ENCODE results near the gene TSPAN32. TPM values are rescaled to one million over a fixed set of nuclear protein-coding genes. Genes with fewer than 3 reads are reported as not detected.

The TSPAN32 gene
- total RNA-seq, 8 experiments from 2014 or later, result 0.05 to 1.2 (median 0.53) TPM

GRCh38 chr11:2270322-2271076 is 31.3 kb upstream of the TSPAN32 start, which contains the start of gene ASCL2:
Gene ASCL2, minus strand, starts transcription at chr11:2270588. Its CDS starts 256 bp downstream, at chr11:2270332.
- WGBS, 10 experiments, result 0 to 10% (median 1%) methylated on average over 3 to 33 of the region's 89 CpGs; no CpG with 5 or more reads in 6 of the 10 experiments
- peak in 5 of 8 experiments; percentile 14 to 64 (median 58) for ATAC-seq (replicated peaks in 6 of 8)

GRCh38 chr11:2271077-2271326 is 30.8 kb upstream of the TSPAN32 start:
- Histone ChIP-seq H3K4me1 (replicated peaks in 1 of 2) (no peaks in the 10 kb centered on the region), H3K4me3 (peak overlapping the region in 2 of 5 donors; percentile 15 to 41), H3K27ac (peak overlapping the region in 1 of 2 donors; percentile 64)
- in situ Hi-C loops (cut with MboI; ENCODE audit: low pct_unique_long_range_greater_than_20kb in 2 of 9, low sequenced_read_pairs in 9 of 9, unreplicated experiment in 9 of 9), result no loop called here
- peak in 5 of 8 experiments; percentile 8 to 75 (median 74) for ATAC-seq (replicated peaks in 6 of 8)
- no CpG with 5 or more reads among the region's 28 CpGs for WGBS, 10 experiments

More at GRCh38 chr11:2270322-2271076, 31.3 kb upstream of the TSPAN32 start, which contains the start of gene ASCL2:
- no peaks in the 10 kb centered on the region for H3K4me1 ChIP-seq (replicated peaks in 1 of 2)
- in situ Hi-C loops (cut with MboI; ENCODE audit: low pct_unique_long_range_greater_than_20kb in 2 of 9, low sequenced_read_pairs in 9 of 9, unreplicated experiment in 9 of 9), result no loop called here
- peak within 1 kb of the TSS; percentile 10 to 41 (median 22) for H3K4me3 ChIP-seq
- peak within 1 kb of the TSS in 1 of 2 donors; percentile 64 for H3K27ac ChIP-seq

DNA sequence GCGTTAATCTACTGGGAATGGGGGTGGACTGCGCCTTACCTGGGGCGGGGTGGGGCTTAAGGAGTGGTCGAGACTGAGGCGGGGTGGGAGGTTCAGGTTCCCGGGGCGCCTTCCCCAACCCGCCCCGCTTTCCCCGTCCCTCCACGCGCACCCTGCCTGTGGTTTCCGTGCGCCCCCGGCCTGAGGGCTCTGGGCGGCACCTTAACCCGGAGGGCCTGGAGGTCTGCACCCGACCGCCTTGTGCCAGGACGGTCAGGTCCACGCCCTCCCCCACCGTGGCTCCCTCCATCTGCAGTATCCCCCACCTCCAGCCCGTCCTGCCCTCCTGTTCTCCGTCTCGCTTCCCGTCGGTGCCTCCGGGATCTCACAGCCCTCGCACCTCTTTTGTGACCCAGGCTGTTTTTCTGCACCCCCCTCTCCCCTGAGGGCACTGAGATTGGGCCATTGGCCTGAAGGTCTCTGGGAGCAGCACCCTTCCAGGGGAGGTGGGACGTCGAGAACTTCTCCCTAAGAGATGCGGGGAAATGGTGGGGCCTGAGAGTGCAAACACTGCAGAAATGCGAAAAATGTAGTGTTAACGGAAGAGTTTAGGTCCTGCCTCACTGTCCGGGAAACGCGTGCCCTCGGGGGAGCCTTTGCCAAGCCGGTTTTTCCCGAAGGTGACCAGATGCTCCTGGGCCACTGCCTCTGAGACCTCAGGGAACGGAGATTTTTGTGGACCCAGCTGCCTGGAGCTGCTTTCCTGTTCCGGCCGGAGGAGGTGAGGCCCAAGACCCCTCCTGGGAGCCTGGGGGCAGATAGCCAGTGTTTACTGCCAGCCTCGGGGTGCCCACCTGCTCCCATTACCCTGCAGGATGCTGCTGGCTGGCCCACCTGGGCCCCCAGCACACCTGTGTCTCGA is 30.2 kb upstream of the TSPAN32 start:
- ATAC-seq (replicated peaks in 6 of 8), result no peak
- H3K27ac ChIP-seq, result peak overlapping the region in 1 of 2 donors; percentile 64
- in situ Hi-C loops (cut with MboI; ENCODE audit: low pct_unique_long_range_greater_than_20kb in 2 of 9, low sequenced_read_pairs in 9 of 9, unreplicated experiment in 9 of 9), result no loop called here
- peak overlapping the region in 2 of 5 donors; percentile 15 to 41 for H3K4me3 ChIP-seq
- WGBS, 10 experiments, result 44 to 80% (median 48%) methylated on average over 1 to 9 of the region's 45 CpGs; no CpG with 5 or more reads in 6 of the 10 experiments
- no peaks in the 10 kb centered on the region for H3K4me1 ChIP-seq (replicated peaks in 1 of 2)

GRCh38 chr11:2272228-2272945 is 29.4 kb upstream of the TSPAN32 start:
- in situ Hi-C loops (cut with MboI; ENCODE audit: low pct_unique_long_range_greater_than_20kb in 2 of 9, low sequenced_read_pairs in 9 of 9, unreplicated experiment in 9 of 9), result no loop called here
- H3K4me3 ChIP-seq, result no peak overlapping the region
- no peak overlapping the region for H3K27ac ChIP-seq
- no peaks in the 10 kb centered on the region for H3K4me1 ChIP-seq (replicated peaks in 1 of 2)
- no peak for ATAC-seq (replicated peaks in 6 of 8)
- 52 to 90% (median 82%) methylated on average over 2 to 8 of the region's 21 CpGs; no CpG with 5 or more reads in 5 of the 10 experiments for WGBS, 10 experiments

- no peak for ATAC-seq (replicated peaks in 6 of 8)
- Histone ChIP-seq H3K4me3 (no peak overlapping the region), H3K4me1 (replicated peaks in 1 of 2) (no peaks in the 10 kb centered on the region), H3K27ac (no peak overlapping the region)
- in situ Hi-C loops (cut with MboI; ENCODE audit: low pct_unique_long_range_greater_than_20kb in 2 of 9, low sequenced_read_pairs in 9 of 9, unreplicated experiment in 9 of 9), result no loop called here
- 69 to 83% (median 75%) methylated on average over 1 to 6 of the region's 7 CpGs; no CpG with 5 or more reads in 6 of the 10 experiments for WGBS, 10 experiments
Observed at GRCh38 chr11:2272946-2273280, 28.9 kb upstream of the TSPAN32 start.

- no peak for ATAC-seq (replicated peaks in 6 of 8)
- Histone ChIP-seq H3K4me1 (replicated peaks in 1 of 2) (no peaks in the 10 kb centered on the region), H3K4me3 (no peak overlapping the region), H3K27ac (no peak overlapping the region)
- in situ Hi-C loops (cut with MboI; ENCODE audit: low pct_unique_long_range_greater_than_20kb in 2 of 9, low sequenced_read_pairs in 9 of 9, unreplicated experiment in 9 of 9), result no loop called here
- 69 to 88% (median 82%) methylated on average over 3 to 15 of the region's 15 CpGs; no CpG with 5 or more reads in 5 of the 10 experiments for WGBS, 10 experiments
Observed at GRCh38 chr11:2273311-2273710, 28.5 kb upstream of the TSPAN32 start.

GRCh38 chr11:2273771-2274170 is 28.0 kb upstream of the TSPAN32 start:
- ATAC-seq (replicated peaks in 6 of 8), result no peak
- 42 to 85% (median 64%) methylated on average over 3 to 10 of the region's 12 CpGs; no CpG with 5 or more reads in 4 of the 10 experiments for WGBS, 10 experiments
- Histone ChIP-seq H3K27ac (no peak overlapping the region), H3K4me1 (replicated peaks in 1 of 2) (no peaks in the 10 kb centered on the region), H3K4me3 (no peak overlapping the region)
- in situ Hi-C loops (cut with MboI; ENCODE audit: low pct_unique_long_range_greater_than_20kb in 2 of 9, low sequenced_read_pairs in 9 of 9, unreplicated experiment in 9 of 9), result no loop called here

- ATAC-seq (replicated peaks in 6 of 8), result no peak
Observed at GRCh38 chr11:2275334-2276279, 26.2 kb upstream of the TSPAN32 start.

DNA sequence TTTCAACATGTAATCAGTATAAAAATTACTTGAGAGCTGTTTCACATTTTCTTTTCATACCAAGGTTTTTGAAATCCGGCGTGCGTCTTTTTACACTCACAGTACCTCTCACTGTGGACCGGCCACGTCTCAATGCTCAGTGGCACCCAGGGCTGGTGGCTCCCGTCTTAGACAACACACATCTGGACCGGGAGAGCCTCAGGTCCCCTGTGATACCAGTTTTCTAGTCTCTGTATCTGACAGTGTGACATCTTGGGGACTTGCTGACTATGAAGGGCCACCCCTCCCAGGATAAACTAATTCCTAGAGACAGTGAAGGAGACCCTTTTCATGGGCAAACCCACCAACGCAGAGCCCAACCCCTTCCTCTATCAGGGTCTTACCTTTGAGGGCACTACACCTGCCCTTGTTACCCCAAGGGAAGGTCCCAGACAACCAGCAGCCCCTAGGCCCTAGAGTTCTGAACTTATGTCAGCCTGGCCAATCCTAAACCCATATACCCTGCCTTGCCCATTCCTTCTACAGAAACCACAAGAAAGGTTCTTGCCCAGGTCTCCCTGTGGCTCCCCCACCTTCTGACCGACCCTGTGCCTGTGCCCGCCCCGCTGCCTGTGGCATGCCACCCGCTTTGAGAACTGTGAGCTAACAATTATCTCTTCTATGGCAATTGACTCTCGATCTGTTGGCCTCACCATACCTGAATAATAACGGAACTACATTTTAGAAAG is 25.4 kb upstream of the TSPAN32 start:
- 60 to 91% (median 76%) methylated on average over 1 to 6 of the region's 14 CpGs; no CpG with 5 or more reads in 4 of the 10 experiments for WGBS, 10 experiments
- Histone ChIP-seq H3K4me3 (no peak overlapping the region), H3K4me1 (replicated peaks in 1 of 2) (no peaks in the 10 kb centered on the region), H3K27ac (no peak overlapping the region)
- in situ Hi-C loops (cut with MboI; ENCODE audit: low pct_unique_long_range_greater_than_20kb in 2 of 9, low sequenced_read_pairs in 9 of 9, unreplicated experiment in 9 of 9), result no loop called here
- ATAC-seq (replicated peaks in 6 of 8), result no peak

More at GRCh38 chr11:2275334-2276279, 26.2 kb upstream of the TSPAN32 start:
- Histone ChIP-seq H3K4me1 (replicated peaks in 1 of 2) (no peaks in the 10 kb centered on the region), H3K27ac (no peak overlapping the region), H3K4me3 (no peak overlapping the region)
- 0 to 86% (median 83%) methylated on average over 1 to 9 of the region's 30 CpGs; no CpG with 5 or more reads in 4 of the 10 experiments for WGBS, 10 experiments
- in situ Hi-C loops (cut with MboI; ENCODE audit: low pct_unique_long_range_greater_than_20kb in 2 of 9, low sequenced_read_pairs in 9 of 9, unreplicated experiment in 9 of 9), result no loop called here

DNA sequence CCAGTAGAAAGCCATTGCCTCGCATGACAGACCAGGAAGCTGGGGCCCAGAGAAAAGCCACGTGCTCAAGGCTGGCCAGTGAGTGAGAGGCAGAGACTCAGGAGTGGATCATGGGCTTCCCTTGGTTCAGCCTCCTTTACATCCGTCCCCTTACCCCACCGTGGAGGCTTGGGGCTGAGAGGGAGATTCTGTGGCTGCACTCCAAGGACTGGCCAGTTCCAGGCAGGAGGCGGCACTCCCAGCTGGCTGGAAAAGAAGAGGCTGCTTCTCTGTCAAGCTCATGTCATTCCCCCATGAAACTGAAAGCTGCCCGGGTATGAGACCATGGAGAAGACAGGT is 24.8 kb upstream of the TSPAN32 start:
- in situ Hi-C loops (cut with MboI; ENCODE audit: low pct_unique_long_range_greater_than_20kb in 2 of 9, low sequenced_read_pairs in 9 of 9, unreplicated experiment in 9 of 9), result no loop called here
- H3K27ac ChIP-seq, result no peak overlapping the region
- no peaks in the 10 kb centered on the region for H3K4me1 ChIP-seq (replicated peaks in 1 of 2)
- H3K4me3 ChIP-seq, result no peak overlapping the region
- WGBS, 10 experiments, result 30 to 90% (median 57%) methylated on average over 1 to 6 of the region's 6 CpGs; no CpG with 5 or more reads in 1 of the 10 experiments
- peak in 3 of 8 experiments; percentile 27 to 52 (median 50) for ATAC-seq (replicated peaks in 6 of 8)

DNA sequence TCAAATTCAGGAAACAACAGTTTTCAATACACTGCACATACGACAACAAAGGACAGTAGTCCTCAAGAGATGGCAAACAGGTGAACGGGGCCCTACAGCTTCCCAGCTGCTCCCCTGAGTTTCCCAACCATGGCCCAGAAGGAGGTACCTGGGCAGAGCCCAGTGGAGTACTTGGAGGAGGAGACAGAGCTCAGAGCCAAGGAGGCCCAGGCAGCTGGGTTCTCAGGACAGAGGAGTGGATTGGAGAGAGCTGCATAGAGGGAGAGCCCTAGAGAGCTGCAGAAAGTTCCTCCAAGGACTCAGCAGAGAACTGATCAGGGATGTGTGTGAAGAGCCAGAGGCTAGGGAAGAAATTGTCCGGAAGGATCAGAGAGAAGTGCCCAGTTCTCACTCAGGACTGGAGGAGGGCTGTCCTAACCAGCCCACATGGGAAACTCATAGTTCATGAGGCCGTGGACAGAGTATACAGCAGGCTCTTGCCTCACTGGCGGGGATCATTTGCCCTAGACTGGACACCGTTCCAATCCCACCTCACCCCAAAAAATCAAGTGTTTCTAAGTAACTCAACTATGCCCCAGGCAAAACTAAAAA is 23.8 kb upstream of the TSPAN32 start:
- Histone ChIP-seq H3K27ac (no peak overlapping the region), H3K4me3 (no peak overlapping the region), H3K4me1 (replicated peaks in 1 of 2) (no peaks in the 10 kb centered on the region)
- ATAC-seq (replicated peaks in 6 of 8), result no peak
- in situ Hi-C loops (cut with MboI; ENCODE audit: low pct_unique_long_range_greater_than_20kb in 2 of 9, low sequenced_read_pairs in 9 of 9, unreplicated experiment in 9 of 9), result no loop called here
- WGBS, 10 experiments, result 26 to 83% (median 63%) methylated on average over 2 to 6 of the region's 6 CpGs
